Lower lobe of right lung (tissue), 2 donors: ENCODE data around the gene PFKM. TPM values are rescaled to one million over a fixed set of nuclear protein-coding genes. Genes with fewer than 3 reads are reported as not detected.

Experiments used
- ATAC-seq, 2 donors: fragments of 200-7000 bp; cut with Tn5 transposase; one replicate each; pipeline ENCODE4 v1.9.1; 2020 to 2022; ENCODE audit warnings: mild to moderate bottlenecking in 2 of 2, moderate library complexity in 2 of 2
- DNase-seq: peaks from one replicate; pipeline ENCODE4 v3.0.0-alpha.2; 2020
- H3K27ac ChIP-seq: fragments of 200-600 bp; one replicate; pipeline ENCODE4 v1.8.0; 2022
- H3K27me3 ChIP-seq: fragments of 200-600 bp; one replicate; pipeline ENCODE4 v1.8.0; 2022; ENCODE audit warnings: low read depth
- H3K36me3 ChIP-seq: fragments of 200-600 bp; one replicate; pipeline ENCODE4 v1.8.0; 2022; ENCODE audit warnings: mild to moderate bottlenecking
- H3K4me1 ChIP-seq: fragments of 200-600 bp; one replicate; pipeline ENCODE4 v1.8.0; 2022
- H3K4me3 ChIP-seq: fragments of 200-600 bp; one replicate; pipeline ENCODE4 v1.8.0; 2022; ENCODE audit warnings: mild to moderate bottlenecking
- H3K9me3 ChIP-seq: fragments of 200-600 bp; one replicate; pipeline ENCODE4 v1.8.0; 2022
- CTCF ChIP-seq: fragments of 200-600 bp; IDR thresholded peaks from one replicate; pipeline ENCODE4 v1.8.0; 2022; ENCODE audit warnings: antibody characterized with exemption, mild to moderate bottlenecking
- intact Hi-C: fragments of 100-400 bp; cut with DNase I; formaldehyde crosslinking; loops from one replicate; pipeline ENCODE4 v1.11.0; 2022
- total RNA-seq: library from RNA; stranded (reverse); fragmentation: NEBNext Ultra II Directional; extraction: Animal tissue kit (Norgen Biotek cat#: 25700); gene quantifications from one replicate; pipeline ENCODE4 v1.2.1, GENCODE V29; 2021
- donor health status: DM: no; HTN: yes; CAD: no; lungs with severe emphysema.

Gene PFKM
- total RNA-seq, 1 donor from 2014 or later, result 39.1 TPM

- Histone ChIP-seq H3K36me3 (no peaks in the 10 kb centered on the region), H3K9me3 (no peaks in the 10 kb centered on the region), H3K27me3 (no peaks in the 10 kb centered on the region), H3K27ac (no peak overlapping the region), H3K4me1 (no peaks in the 10 kb centered on the region), H3K4me3 (no peak overlapping the region)
- DNase-seq (no peak), ATAC-seq (no peak)
- intact Hi-C loops, result no loop called here
- TF ChIP-seq CTCF, result no peak
Measured at GRCh38 chr12:48115957-48116356, 3.2 kb upstream of the PFKM start.

- no peak overlapping the region for H3K27ac ChIP-seq
- intact Hi-C loops, result no loop called here
- ATAC-seq, result peak in 1 of 2 donors; percentile 63
- H3K4me3 ChIP-seq, result peak overlapping the region; percentile 70
- H3K36me3 ChIP-seq, result peaks cover 8% of the 10 kb centered on the region
- H3K27me3 ChIP-seq, result no peaks in the 10 kb centered on the region
- TF ChIP-seq CTCF, result no peak
- no peak for DNase-seq
- no peaks in the 10 kb centered on the region for H3K4me1 ChIP-seq
- no peaks in the 10 kb centered on the region for H3K9me3 ChIP-seq
Measured at GRCh38 chr12:48118284-48118871, 786 bp upstream of the PFKM start.

GRCh38 chr12:48119834-48120195 is 651 bp downstream of the PFKM start:
- no peak for ATAC-seq
- no peak for TF ChIP-seq CTCF
- Histone ChIP-seq H3K36me3 (peaks cover 21% of the 10 kb centered on the region), H3K27ac (peak overlapping the region; percentile 26), H3K27me3 (no peaks in the 10 kb centered on the region), H3K9me3 (no peaks in the 10 kb centered on the region), H3K4me1 (no peaks in the 10 kb centered on the region), H3K4me3 (peak overlapping the region; percentile 70)
- intact Hi-C loops, result no loop called here
- DNase-seq, result no peak

GRCh38 chr12:48121522-48121921 is 2.4 kb downstream of the PFKM start:
- no peak for TF ChIP-seq CTCF
- ATAC-seq (no peak), DNase-seq (no peak)
- no peak overlapping the region for H3K4me3 ChIP-seq
- intact Hi-C loops, result no loop called here
- H3K27ac ChIP-seq, result no peak overlapping the region
- no peaks in the 10 kb centered on the region for H3K4me1 ChIP-seq
- peaks cover 25% of the 10 kb centered on the region for H3K36me3 ChIP-seq
- H3K9me3 ChIP-seq, result no peaks in the 10 kb centered on the region
- no peaks in the 10 kb centered on the region for H3K27me3 ChIP-seq

DNA sequence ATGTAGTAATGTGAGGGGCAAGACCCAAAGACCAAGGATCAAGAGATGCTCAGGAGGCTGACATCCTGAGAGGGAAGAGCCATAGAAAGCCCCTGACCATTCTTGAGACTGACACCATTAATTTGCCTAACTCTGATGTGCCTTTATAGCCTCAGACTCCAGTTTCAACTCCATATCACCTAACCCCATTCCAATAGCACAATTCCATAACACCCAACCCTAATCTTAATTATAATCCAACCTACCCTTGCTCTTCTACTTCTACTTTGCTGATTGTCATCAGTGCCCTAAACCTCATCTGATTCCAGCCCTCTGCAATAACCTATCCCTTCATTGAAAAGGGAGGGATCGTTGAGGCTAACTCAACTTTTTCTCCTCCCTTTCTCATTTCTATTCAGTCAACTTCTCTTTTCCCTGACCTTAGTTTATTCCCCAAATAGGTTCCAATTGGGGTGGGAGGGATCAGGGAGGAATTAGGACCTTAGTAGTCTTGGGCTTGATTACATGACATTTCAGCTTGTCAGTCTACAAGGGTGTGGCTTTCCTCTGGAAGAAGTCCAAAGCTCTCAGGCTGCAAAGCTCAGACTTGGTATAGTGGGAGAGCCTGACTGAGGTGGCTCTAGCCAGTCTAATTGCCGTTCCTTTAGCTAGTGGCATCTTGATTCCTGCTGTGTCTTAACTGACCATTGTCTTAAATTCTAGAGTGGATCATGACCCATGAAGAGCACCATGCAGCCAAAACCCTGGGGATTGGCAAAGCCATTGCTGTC is 3.1 kb downstream of the PFKM start:
- Histone ChIP-seq H3K4me1 (no peaks in the 10 kb centered on the region), H3K27ac (no peak overlapping the region), H3K27me3 (no peaks in the 10 kb centered on the region), H3K4me3 (no peak overlapping the region), H3K36me3 (peaks cover 31% of the 10 kb centered on the region), H3K9me3 (no peaks in the 10 kb centered on the region)
- no peak for DNase-seq
- TF ChIP-seq CTCF, result no peak
- intact Hi-C loops, result no loop called here
- ATAC-seq, result no peak
